ENCODE data around the gene TPM3.
A peak's percentile ranks its signal among the peaks of the same experiment; 100 is the strongest.

TPM3 gene

DNA sequence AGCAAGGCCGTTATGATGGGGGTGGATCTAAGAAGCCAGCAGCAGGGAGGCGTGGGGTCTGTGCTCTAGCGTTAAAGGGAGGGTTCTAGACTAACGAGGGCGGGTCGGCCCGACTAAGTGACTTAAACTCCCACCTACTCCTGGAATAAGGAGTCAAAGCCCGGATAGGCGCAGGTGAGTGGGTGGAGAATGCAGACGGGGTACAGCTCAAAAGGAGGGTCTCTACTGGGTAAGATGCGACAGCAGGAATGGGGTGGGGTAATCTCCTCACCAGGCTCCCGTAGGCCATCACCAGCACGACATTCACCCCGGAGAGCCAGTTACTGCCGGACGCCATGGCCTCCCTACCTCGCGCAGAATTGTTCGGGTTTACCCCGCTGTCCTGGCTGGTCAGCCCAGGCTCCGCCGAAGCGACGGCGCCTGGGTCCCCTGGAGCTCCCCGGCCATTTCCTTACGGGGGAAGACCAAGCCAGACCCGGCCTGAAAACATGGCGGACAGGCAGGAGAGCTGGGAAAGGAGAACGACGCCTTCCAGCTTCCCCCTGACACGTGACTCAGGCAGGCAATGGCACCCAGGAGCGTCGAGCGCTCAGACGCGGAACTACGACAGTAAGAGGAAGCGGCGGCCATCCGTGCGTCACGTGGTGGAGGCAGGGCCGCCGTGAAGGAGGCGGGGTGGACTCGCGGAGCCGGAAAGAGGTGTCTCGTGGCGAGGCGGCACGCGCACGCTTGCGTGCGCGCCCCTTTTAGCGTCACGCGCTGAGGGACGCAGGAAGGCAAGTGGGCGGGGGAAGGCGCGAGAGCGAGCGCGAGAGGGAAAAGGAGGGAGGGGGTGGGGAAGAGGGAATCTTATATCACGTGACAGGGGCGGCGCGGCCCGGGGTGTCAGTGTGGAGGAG is 28.4 kb upstream of the TPM3 start, which contains the start of gene UBAP2L:
UBAP2L (plus strand) TSS at position 885 of the 899 bp plus-strand sequence. CDS start 4,169 bp downstream, outside the sequence.
- TF ChIP-seq, protein P1, sequence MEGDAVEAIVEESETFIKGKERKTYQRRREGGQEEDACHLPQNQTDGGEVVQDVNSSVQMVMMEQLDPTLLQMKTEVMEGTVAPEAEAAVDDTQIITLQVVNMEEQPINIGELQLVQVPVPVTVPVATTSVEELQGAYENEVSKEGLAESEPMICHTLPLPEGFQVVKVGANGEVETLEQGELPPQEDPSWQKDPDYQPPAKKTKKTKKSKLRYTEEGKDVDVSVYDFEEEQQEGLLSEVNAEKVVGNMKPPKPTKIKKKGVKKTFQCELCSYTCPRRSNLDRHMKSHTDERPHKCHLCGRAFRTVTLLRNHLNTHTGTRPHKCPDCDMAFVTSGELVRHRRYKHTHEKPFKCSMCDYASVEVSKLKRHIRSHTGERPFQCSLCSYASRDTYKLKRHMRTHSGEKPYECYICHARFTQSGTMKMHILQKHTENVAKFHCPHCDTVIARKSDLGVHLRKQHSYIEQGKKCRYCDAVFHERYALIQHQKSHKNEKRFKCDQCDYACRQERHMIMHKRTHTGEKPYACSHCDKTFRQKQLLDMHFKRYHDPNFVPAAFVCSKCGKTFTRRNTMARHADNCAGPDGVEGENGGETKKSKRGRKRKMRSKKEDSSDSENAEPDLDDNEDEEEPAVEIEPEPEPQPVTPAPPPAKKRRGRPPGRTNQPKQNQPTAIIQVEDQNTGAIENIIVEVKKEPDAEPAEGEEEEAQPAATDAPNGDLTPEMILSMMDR (IDR thresholded peaks at IDR 0.05; ENCODE audit: insufficient read depth, low read length, missing control alignments), result no peak
- POLR2A ChIA-PET, result interaction anchor here (0.7 to 1.1 kb wide), 7 partner anchors 12 to 517 kb away, joined by 3 to 6 read pairs (median 3); no protein-coding TSS in a partner anchor
- H3K4me3 ChIP-seq (ENCODE audit: low read depth, low read length), result peak within 1 kb of the TSS; percentile 97
- CTCF ChIA-PET, result interaction anchor here (0.8 to 1.1 kb wide), 2 partner anchors 21 to 104 kb away, joined by 3 read pairs; no protein-coding TSS in a partner anchor
- DNase-seq (ENCODE audit: low read depth, low spot score), result peak; percentile 93

DNA sequence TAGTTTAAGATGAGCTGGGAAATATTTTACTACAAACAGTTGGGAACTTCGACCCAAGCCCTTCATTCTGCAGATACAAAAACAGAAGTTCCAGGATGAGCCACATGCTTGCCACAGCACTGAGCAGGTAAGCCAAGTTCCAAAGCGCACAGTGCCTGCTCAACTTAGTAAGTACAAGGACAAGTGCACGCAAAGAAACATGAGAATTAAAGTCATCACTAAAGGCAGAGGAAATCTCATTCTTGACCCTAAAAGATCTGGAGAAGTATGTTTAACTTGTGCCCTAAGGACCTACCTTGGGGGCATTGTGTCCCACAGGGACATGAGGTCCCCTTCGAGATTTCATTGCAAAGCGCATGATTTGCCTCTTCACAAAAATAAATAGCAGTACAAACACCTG is 27.6 kb upstream of the TPM3 start:
- ChIA-PET POLR2A (no interaction called here), CTCF (interaction anchor here (0.9 to 3.2 kb wide), 5 partner anchors 9 to 113 kb away, joined by 3 to 12 read pairs (median 5); partner anchors contain the start of gene ATP8B2)
- DNase-seq (ENCODE audit: low read depth, low spot score), result no peak
- TF ChIP-seq, protein P1 (IDR thresholded peaks at IDR 0.05; ENCODE audit: insufficient read depth, low read length, missing control alignments), result no peak
- H3K4me3 ChIP-seq (ENCODE audit: low read depth, low read length), result peak overlapping the region; percentile 97

GRCh38 chr1:154218545-154218944 is 26.6 kb upstream of the TPM3 start:
- TF ChIP-seq, protein P1 (IDR thresholded peaks at IDR 0.05; ENCODE audit: insufficient read depth, low read length, missing control alignments), result no peak
- no peak overlapping the region for H3K4me3 ChIP-seq (ENCODE audit: low read depth, low read length)
- ChIA-PET CTCF (interaction anchor here (0.9 to 3.2 kb wide), 4 partner anchors 8 to 107 kb away, joined by 4 to 12 read pairs (median 8); partner anchors contain the start of gene ATP8B2), POLR2A (interaction anchor here (0.6 kb wide), 1 partner anchor 570 kb away, joined by 3 read pairs; no protein-coding TSS in a partner anchor)
- DNase-seq (ENCODE audit: low read depth, low spot score), result no peak

GRCh38 chr1:154213274-154213673 is 21.4 kb upstream of the TPM3 start:
- CTCF ChIA-PET, result interaction anchor here (5.0 kb wide), 1 partner anchor 14 kb away, joined by 23 read pairs; no protein-coding TSS in a partner anchor
- no peak overlapping the region for H3K4me3 ChIP-seq (ENCODE audit: low read depth, low read length)
- TF ChIP-seq, protein P1 (IDR thresholded peaks at IDR 0.05; ENCODE audit: insufficient read depth, low read length, missing control alignments), result no peak
- POLR2A ChIA-PET, result no interaction called here
- DNase-seq (ENCODE audit: low read depth, low spot score), result no peak

GRCh38 chr1:154212083-154212482 is 20.2 kb upstream of the TPM3 start:
- ChIA-PET CTCF (interaction anchor here (5.0 kb wide), 1 partner anchor 13 kb away, joined by 23 read pairs; no protein-coding TSS in a partner anchor), POLR2A (no interaction called here)
- H3K4me3 ChIP-seq (ENCODE audit: low read depth, low read length), result no peak overlapping the region
- no peak for DNase-seq (ENCODE audit: low read depth, low spot score)
- TF ChIP-seq, protein P1 (IDR thresholded peaks at IDR 0.05; ENCODE audit: insufficient read depth, low read length, missing control alignments), result no peak

Data from AG04449 (cell line).